HCT116 (cell line): ENCODE measurements around the gene LMBR1. TPM values are rescaled to one million over a fixed set of nuclear protein-coding genes. Genes with fewer than 3 reads are reported as not detected.

Experiments used
- ATAC-seq: fragments of 200-7000 bp; cut with Tn5 transposase; 2 replicates; pipeline ENCODE4 v1.9.1; 2020; ENCODE audit warnings: mild to moderate bottlenecking, moderate library complexity
- BruUV-seq: library from RNA; stranded (reverse); fragments of 400-500 nt; replicated peaks from 2 replicates; lab custom pipeline; 2021; lab: Mats Ljungman, UMichigan
- CTCF ChIA-PET: fragments of 300-600 bp; sonication (Branson Sonifier 250); formaldehyde crosslinking; loops from one replicate; lab custom pipeline; 2021; ENCODE audit warnings: antibody characterized with exemption; lab: Charles Lee
- POLR2A ChIA-PET: fragments of 300-600, 350-600 bp; sonication (Branson Sonifier 250); formaldehyde crosslinking; loops from one replicate; lab custom pipeline; 2021; ENCODE audit warnings: antibody characterized with exemption; lab: Charles Lee
- RAD21 ChIA-PET, 2 experiments: fragments of 300-600 bp; sonication (Branson Sonifier 250); formaldehyde crosslinking; loops; one replicate each; lab custom pipeline; 2023; ENCODE audit warnings: low total read pairs in 2 of 2; ENCODE audit not compliant: uncharacterized antibody in 2 of 2, unreplicated experiment in 2 of 2, low non-redundant PET in 1 of 2; lab: Charles Lee
- DNase-seq: peaks from one replicate; pipeline ENCODE4 v3.0.0-alpha.2; 2010; ENCODE audit warnings: low read depth, low spot score
- H2AFZ ChIP-seq: fragments of 200-600 bp; shearing (Covaris generic), sonication (generic); 2 replicates; pipeline ENCODE4 v1.6.1; 2017; ENCODE audit warnings: low read depth, mixed run types, mixed read lengths, antibody characterized with exemption, low read length; ENCODE audit not compliant: poor library complexity, severe bottlenecking
- H3K27ac ChIP-seq: 2 replicates; pipeline ENCODE4 v1.5.1; 2012; ENCODE audit warnings: low read depth, low read length
- H3K27me3 ChIP-seq: fragments of 200-600 bp; sonication (generic); 2 replicates; pipeline ENCODE4 v1.6.1; 2016; ENCODE audit warnings: mixed run types, low read length, mixed read lengths; ENCODE audit not compliant: insufficient read depth
- H3K36me3 ChIP-seq, 2 experiments: fragments of 200-500 bp in 1 of 2; fragments of 200-600 bp in 1 of 2; sonication (Bioruptor generic) in 1 of 2; sonication (generic) in 1 of 2; 2 replicates each; pipeline versions ENCODE4 v1.5.1 to v1.6.1; 2014 to 2016; ENCODE audit warnings: low read length in 2 of 2, inconsistent platforms in 1 of 2, mixed read lengths in 1 of 2, mixed run types in 1 of 2; ENCODE audit not compliant: insufficient read depth in 2 of 2, control insufficient read depth in 1 of 2
- H3K4me1 ChIP-seq, 2 experiments: fragments of 200-600 bp in 1 of 2; sonication (generic) in 1 of 2; 2 replicates each; pipeline versions ENCODE4 v1.5.1 to v1.6.1; 2012 to 2017; ENCODE audit warnings: low read length in 2 of 2, inconsistent platforms in 1 of 2, mild to moderate bottlenecking in 1 of 2, mixed read lengths in 1 of 2, mixed run types in 1 of 2, moderate library complexity in 1 of 2; ENCODE audit not compliant: insufficient read depth in 2 of 2, control insufficient read depth in 1 of 2
- H3K4me2 ChIP-seq: fragments of 200-600 bp; sonication (generic); 2 replicates; pipeline ENCODE4 v1.6.1; 2017; ENCODE audit warnings: mixed run types, low read length, mixed read lengths
- H3K4me3 ChIP-seq, 2 experiments: fragments of 200-600 bp in 1 of 2; sonication (generic) in 1 of 2; replicated peaks in 1 of 2; 2 replicates each; pipeline ENCODE4 v1.5.1; 2011 to 2016; ENCODE audit warnings: low read length in 2 of 2, control low read depth in 1 of 2, low read depth in 1 of 2, mild to moderate bottlenecking in 1 of 2, mixed read lengths in 1 of 2, mixed run types in 1 of 2
- H3K79me2 ChIP-seq: fragments of 200-600 bp; sonication (generic); 2 replicates; pipeline ENCODE4 v1.6.1; 2017; ENCODE audit warnings: mild to moderate bottlenecking, mixed run types, low read length, moderate library complexity, mixed read lengths; ENCODE audit not compliant: insufficient read depth
- H3K9ac ChIP-seq: fragments of 200-600 bp; sonication (generic); 2 replicates; pipeline ENCODE4 v1.6.1; 2016; ENCODE audit warnings: low read length, mixed read lengths
- H3K9me2 ChIP-seq: fragments of 200-600 bp; sonication (generic), shearing (Covaris generic); 2 replicates; pipeline ENCODE4 v1.6.1; 2017; ENCODE audit warnings: mixed run types, mild to moderate bottlenecking, moderate library complexity; ENCODE audit not compliant: insufficient read depth
- H3K9me3 ChIP-seq, 2 experiments: fragments of 200-500 bp in 1 of 2; fragments of 200-600 bp in 1 of 2; sonication (Bioruptor generic) in 1 of 2; sonication (generic) in 1 of 2; 2 replicates each; pipeline ENCODE4 v1.6.1; 2014 to 2017; ENCODE audit warnings: low read length in 2 of 2, mixed read lengths in 2 of 2, inconsistent platforms in 1 of 2, low read depth in 1 of 2, mild to moderate bottlenecking in 1 of 2, mixed run types in 1 of 2, moderate library complexity in 1 of 2; ENCODE audit not compliant: control insufficient read depth in 1 of 2, insufficient read depth in 1 of 2
- H4K20me1 ChIP-seq: fragments of 200-600 bp; sonication (generic), shearing (Covaris generic); 2 replicates; pipeline ENCODE4 v1.6.1; 2017; ENCODE audit warnings: mixed run types, mild to moderate bottlenecking, moderate library complexity; ENCODE audit not compliant: insufficient read depth
- CEBPB ChIP-seq: IDR thresholded peaks from 2 replicates; pipeline ENCODE4 v1.6.1; 2012; ENCODE audit warnings: low read depth
- EGR1 ChIP-seq: IDR thresholded peaks from 2 replicates; pipeline ENCODE4 v1.6.1; 2012; ENCODE audit warnings: low read depth
- ELF1 ChIP-seq: IDR thresholded peaks from 2 replicates; pipeline ENCODE4 v1.6.1; 2012; ENCODE audit warnings: low read depth, borderline replicate concordance
- EZH2phosphoT487 ChIP-seq: fragments of 200-600 bp; IDR thresholded peaks from 2 replicates; pipeline ENCODE4 v1.6.1; 2018; ENCODE audit warnings: antibody characterized with exemption, borderline replicate concordance
- JUND ChIP-seq: IDR thresholded peaks from 2 replicates; pipeline ENCODE4 v1.6.1; 2012
- POLR2A ChIP-seq: IDR thresholded peaks from 2 replicates; pipeline ENCODE4 v1.7.0; 2011; ENCODE audit warnings: borderline replicate concordance; ENCODE audit not compliant: insufficient read depth, insufficient read length; ENCODE audit errors: extremely low read depth
- POLR2AphosphoS5 ChIP-seq: IDR thresholded peaks from 2 replicates; pipeline ENCODE4 v1.6.1; 2011; ENCODE audit warnings: mild to moderate bottlenecking, low read depth, low read length, moderate library complexity
- RAD21 ChIP-seq: IDR thresholded peaks from 2 replicates; pipeline ENCODE4 v1.6.1; 2012; ENCODE audit warnings: low read depth, mild to moderate bottlenecking
- SRF ChIP-seq: IDR thresholded peaks from 2 replicates; pipeline ENCODE4 v1.6.1; 2012; ENCODE audit warnings: low read depth
- TCF7L2 ChIP-seq: IDR thresholded peaks from 2 replicates; pipeline ENCODE4 v1.7.0; 2011; ENCODE audit warnings: borderline replicate concordance, inconsistent platforms; ENCODE audit not compliant: insufficient read depth, insufficient read length; ENCODE audit errors: extremely low read depth
- ZFX ChIP-seq: fragments of 450-650 bp; IDR thresholded peaks from 2 replicates; pipeline ENCODE4 v1.6.1; 2017
- intact Hi-C: fragments of 100-400 bp; cut with micrococcal nuclease; formaldehyde crosslinking; loops from 2 replicates; pipeline ENCODE4 v1.10.0; 2022
- total RNA-seq: library from RNA; stranded (reverse); gene quantifications from one replicate; pipeline ENCODE4 v1.2.1, GENCODE V29; 2021; ENCODE audit not compliant: unreplicated experiment
- TF ChIP-seq, protein P1 (sequence below), 3 experiments: fragments of 200-600 bp in 1 of 3; sonication (generic) in 1 of 3; IDR thresholded peaks in 2 of 3; conservative IDR thresholded peaks in 1 of 3; 2 replicates each; pipeline ENCODE4 v1.5.1; 2012 to 2017; ENCODE audit warnings: low read depth in 2 of 3, low read length in 2 of 3, antibody characterized with exemption in 1 of 3, borderline replicate concordance in 1 of 3, control low read depth in 1 of 3, mild to moderate bottlenecking in 1 of 3, mixed read lengths in 1 of 3, mixed run types in 1 of 3, moderate library complexity in 1 of 3; ENCODE audit not compliant: insufficient read depth in 1 of 3
- TF ChIP-seq, protein P2 (sequence below): IDR thresholded peaks from 2 replicates; pipeline ENCODE4 v1.6.1; 2012
- TF ChIP-seq, protein P3 (sequence below): IDR thresholded peaks from 2 replicates; pipeline ENCODE4 v1.6.1; 2012; ENCODE audit warnings: low read depth

LMBR1 gene
- total RNA-seq, 1 experiment from 2014 or later, result 84.0 TPM

DNA sequence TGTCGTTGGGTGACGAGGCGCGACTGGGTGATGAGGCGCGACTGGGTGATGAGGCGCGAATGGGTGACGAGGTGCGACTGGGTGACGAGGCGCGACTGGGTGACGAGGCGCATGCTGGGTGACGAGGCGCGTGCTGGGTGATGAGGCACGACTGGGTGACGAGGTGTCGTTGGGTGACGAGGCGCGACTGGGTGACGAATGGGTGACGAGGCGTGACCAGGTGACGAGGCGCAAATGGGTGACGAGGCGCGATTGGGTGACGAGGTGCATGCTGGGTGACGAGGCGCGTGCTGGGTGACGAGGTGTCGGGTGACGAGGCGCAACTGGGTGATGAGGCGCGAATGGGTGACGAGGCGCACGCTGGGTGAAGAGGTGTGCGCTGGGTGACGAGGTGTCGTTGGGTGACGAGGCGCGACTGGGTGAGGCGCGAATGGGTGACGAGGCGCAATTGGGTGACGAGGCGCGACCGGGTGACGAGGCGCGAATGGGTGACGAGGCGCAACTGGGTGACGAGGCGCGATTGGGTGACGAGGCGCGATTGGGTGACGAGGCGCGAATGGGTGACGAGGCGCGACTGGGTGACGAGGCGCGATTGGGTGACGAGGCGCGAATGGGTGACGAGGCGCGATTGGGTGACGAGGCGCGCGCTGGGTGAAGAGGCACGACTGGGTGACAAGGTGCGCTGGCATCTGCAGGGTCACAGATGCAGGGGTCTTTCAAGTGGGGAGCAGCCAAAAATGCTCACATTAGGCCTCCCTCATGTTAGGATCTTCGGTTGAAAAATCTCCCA, 48.6 kb upstream of the LMBR1 start (continued):
- no peak for TF ChIP-seq JUND

DNA sequence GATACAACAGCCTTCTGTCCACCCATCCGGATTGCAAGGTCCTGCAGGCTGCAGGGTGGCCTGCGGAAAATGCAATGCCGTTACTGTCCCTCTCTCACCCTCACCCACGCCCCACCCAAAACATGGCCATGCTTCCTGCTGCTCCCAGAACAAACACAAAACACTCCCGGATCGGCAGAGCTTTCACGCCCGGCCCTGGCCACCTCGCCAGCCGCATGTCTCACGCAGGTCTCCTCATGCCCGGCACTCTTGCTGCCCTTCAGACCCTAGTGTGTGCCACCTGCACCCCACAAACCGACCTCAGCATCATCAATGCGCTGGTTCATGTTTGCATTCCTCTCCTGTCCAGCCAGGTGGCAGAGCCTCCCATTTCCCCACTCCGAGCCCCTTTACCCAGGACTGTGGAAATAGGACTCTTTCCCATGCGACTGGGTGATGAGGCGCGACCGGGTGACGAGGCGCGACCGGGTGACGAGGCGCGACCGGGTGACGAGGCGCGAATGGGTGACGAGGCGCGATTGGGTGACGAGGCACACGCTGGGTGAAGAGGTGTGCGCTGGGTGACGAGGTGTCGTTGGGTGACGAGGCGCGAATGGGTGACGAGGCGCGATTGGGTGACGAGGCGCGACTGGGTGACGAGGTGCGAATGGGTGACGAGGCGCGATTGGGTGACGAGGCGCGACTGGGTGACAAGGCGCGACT, 47.6 kb upstream of the LMBR1 start:
- Histone ChIP-seq H2AFZ (no peak overlapping the region), H3K36me3 (no peaks in the 10 kb centered on the region), H3K27me3 (peaks cover 8% of the 10 kb centered on the region; the same call in 1 of the 2 replicates), H3K79me2 (no peaks in the 10 kb centered on the region), H3K9me3 (no peaks in the 10 kb centered on the region; a peak in 1 of 4 replicates), H4K20me1 (no peaks in the 10 kb centered on the region), H3K27ac (no peak overlapping the region), H3K4me3 (no peak overlapping the region), H3K9ac (no peak overlapping the region), H3K9me2 (no peaks in the 10 kb centered on the region), H3K4me1 (no peaks in the 10 kb centered on the region), H3K4me2 (no peak overlapping the region)
- intact Hi-C loops, result loop anchor here (10.0 kb wide), 1 partner anchor 1146 kb away; no protein-coding TSS in a partner anchor
- ChIA-PET CTCF (no interaction called here), RAD21 (no interaction called here), POLR2A (no interaction called here)
- BruUV-seq, result no TSS peak
- no peak for DNase-seq
- no peak for TF ChIP-seq RAD21
- TF ChIP-seq EZH2phosphoT487, result no peak
- TF ChIP-seq POLR2A, result no peak
- TF ChIP-seq, protein P1, sequence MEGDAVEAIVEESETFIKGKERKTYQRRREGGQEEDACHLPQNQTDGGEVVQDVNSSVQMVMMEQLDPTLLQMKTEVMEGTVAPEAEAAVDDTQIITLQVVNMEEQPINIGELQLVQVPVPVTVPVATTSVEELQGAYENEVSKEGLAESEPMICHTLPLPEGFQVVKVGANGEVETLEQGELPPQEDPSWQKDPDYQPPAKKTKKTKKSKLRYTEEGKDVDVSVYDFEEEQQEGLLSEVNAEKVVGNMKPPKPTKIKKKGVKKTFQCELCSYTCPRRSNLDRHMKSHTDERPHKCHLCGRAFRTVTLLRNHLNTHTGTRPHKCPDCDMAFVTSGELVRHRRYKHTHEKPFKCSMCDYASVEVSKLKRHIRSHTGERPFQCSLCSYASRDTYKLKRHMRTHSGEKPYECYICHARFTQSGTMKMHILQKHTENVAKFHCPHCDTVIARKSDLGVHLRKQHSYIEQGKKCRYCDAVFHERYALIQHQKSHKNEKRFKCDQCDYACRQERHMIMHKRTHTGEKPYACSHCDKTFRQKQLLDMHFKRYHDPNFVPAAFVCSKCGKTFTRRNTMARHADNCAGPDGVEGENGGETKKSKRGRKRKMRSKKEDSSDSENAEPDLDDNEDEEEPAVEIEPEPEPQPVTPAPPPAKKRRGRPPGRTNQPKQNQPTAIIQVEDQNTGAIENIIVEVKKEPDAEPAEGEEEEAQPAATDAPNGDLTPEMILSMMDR (IDR thresholded peaks at IDR 0.05 in 2 of 3, conservative IDR thresholded peaks at IDR 0.05 in 1 of 3; ENCODE audit: borderline replicate concordance in 1 of 3, insufficient read depth in 1 of 3, low read depth in 2 of 3, low read length in 2 of 3), result no peak
- TF ChIP-seq ZFX, result no peak
- TF ChIP-seq, protein P2, sequence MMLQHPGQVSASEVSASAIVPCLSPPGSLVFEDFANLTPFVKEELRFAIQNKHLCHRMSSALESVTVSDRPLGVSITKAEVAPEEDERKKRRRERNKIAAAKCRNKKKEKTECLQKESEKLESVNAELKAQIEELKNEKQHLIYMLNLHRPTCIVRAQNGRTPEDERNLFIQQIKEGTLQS, result no peak
- no peak for TF ChIP-seq POLR2AphosphoS5
- no peak for TF ChIP-seq SRF
- no peak for TF ChIP-seq EGR1
- no peak for TF ChIP-seq JUND
- TF ChIP-seq ELF1, result no peak
- no peak for TF ChIP-seq TCF7L2
- TF ChIP-seq, protein P3, sequence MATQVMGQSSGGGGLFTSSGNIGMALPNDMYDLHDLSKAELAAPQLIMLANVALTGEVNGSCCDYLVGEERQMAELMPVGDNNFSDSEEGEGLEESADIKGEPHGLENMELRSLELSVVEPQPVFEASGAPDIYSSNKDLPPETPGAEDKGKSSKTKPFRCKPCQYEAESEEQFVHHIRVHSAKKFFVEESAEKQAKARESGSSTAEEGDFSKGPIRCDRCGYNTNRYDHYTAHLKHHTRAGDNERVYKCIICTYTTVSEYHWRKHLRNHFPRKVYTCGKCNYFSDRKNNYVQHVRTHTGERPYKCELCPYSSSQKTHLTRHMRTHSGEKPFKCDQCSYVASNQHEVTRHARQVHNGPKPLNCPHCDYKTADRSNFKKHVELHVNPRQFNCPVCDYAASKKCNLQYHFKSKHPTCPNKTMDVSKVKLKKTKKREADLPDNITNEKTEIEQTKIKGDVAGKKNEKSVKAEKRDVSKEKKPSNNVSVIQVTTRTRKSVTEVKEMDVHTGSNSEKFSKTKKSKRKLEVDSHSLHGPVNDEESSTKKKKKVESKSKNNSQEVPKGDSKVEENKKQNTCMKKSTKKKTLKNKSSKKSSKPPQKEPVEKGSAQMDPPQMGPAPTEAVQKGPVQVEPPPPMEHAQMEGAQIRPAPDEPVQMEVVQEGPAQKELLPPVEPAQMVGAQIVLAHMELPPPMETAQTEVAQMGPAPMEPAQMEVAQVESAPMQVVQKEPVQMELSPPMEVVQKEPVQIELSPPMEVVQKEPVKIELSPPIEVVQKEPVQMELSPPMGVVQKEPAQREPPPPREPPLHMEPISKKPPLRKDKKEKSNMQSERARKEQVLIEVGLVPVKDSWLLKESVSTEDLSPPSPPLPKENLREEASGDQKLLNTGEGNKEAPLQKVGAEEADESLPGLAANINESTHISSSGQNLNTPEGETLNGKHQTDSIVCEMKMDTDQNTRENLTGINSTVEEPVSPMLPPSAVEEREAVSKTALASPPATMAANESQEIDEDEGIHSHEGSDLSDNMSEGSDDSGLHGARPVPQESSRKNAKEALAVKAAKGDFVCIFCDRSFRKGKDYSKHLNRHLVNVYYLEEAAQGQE, result no peak
- no peak for TF ChIP-seq CEBPB
- no peak for ATAC-seq
